Bronchial epithelial cell (primary cell): ENCODE measurements around the gene FSIP1. TPM values are rescaled to one million over a fixed set of nuclear protein-coding genes. Genes with fewer than 3 reads are reported as not detected.
A peak's percentile ranks its signal among the peaks of the same experiment; 100 is the strongest.

Experiments used
- DNase-seq: peaks from one replicate; pipeline ENCODE4 v3.0.0-alpha.2; 2010; ENCODE audit warnings: low read depth
- FAIRE-seq: peaks from 2 replicates; lab custom pipeline; 2011; peaks lifted over from hg19 to GRCh38; lab: Jason Lieb, UNC
- H3K27me3 ChIP-seq: 2 replicates; pipeline ENCODE4 v1.5.1; 2011; ENCODE audit warnings: low read length; ENCODE audit not compliant: control insufficient read depth, insufficient read depth
- H3K36me3 ChIP-seq: 2 replicates; pipeline ENCODE4 v1.5.1; 2011; ENCODE audit warnings: low read length; ENCODE audit not compliant: control insufficient read depth, insufficient read depth
- H3K4me3 ChIP-seq: 2 replicates; pipeline ENCODE4 v1.5.1; 2011; ENCODE audit warnings: mild to moderate bottlenecking, low read depth, low read length, control low read depth
- CTCF ChIP-seq: IDR thresholded peaks from 2 replicates; pipeline ENCODE4 v1.5.1; 2011; ENCODE audit warnings: mild to moderate bottlenecking, moderate library complexity, low read length, control low read depth, inconsistent platforms; ENCODE audit not compliant: insufficient read depth, severe bottlenecking
- total RNA-seq: library from RNA; depleted of rRNA; stranded (reverse); fragments of >200 nt; gene quantifications from 2 replicates; pipeline ENCODE4 v1.2.1, GENCODE V29; 2014

Gene FSIP1
- total RNA-seq, 1 donor from 2014 or later = 9.5 TPM

DNA sequence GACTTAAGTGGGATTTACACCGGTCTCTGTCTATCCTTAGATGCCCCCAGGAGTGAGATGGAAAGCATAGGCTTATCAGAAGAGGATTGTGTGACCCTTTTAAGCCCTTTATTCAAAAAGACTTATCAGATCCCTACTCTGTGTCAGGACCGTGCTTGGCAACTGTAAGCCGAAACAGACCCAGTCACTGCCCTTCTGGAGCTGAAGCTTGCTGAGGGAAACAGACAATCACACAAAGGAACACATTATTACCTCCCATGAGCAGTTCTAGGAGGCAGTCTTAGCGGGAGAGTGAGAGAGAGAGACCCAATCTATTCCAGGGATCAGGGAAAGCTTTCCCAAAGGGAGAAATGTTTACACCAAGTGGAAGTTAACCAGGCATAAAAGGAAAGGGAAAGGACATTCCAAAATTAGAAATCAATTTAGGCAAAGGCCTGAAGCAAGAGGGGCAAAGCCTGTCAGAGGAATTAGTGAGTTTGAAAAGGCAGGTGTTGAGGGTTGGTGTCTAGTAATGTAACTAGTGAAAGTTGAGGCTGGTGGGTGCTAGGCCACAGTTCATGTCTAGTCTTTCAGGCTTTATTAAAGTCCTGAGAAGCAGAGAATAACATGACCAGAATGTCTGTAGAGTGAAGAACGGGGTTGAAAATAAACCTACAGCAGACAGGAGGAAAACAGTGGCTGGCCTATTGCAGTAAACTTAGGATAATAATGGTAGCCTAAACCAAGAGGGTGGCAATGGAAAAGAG, 115.1 kb downstream of the FSIP1 start:
- DNase-seq (no peak), FAIRE-seq (no peak)
- no peak overlapping the region for H3K4me3 ChIP-seq
- H3K27me3 ChIP-seq = no peaks in the 10 kb centered on the region
- no peaks in the 10 kb centered on the region for H3K36me3 ChIP-seq
- no peak for TF ChIP-seq CTCF

DNA sequence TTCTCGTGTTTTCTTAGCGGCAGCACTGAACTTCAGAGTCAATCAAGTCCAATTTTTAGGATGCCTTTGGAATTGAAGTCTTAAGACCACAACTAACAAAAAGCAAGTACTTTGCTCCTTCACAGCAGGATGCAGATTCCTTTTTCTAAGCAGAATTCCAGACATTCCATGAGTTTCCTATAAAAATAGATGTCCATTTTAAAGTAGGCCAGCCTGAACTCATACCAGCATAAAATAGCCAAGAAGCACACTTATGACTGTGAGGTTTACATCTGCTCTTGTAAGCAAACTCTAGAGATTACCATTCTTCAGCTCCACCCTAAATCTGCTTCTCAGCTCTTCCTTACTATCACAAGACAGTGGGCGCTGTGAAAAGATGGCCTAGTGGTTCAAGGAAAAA, 116.0 kb downstream of the FSIP1 start:
- FAIRE-seq (no peak), DNase-seq (no peak)
- Histone ChIP-seq H3K36me3 (no peaks in the 10 kb centered on the region), H3K4me3 (no peak overlapping the region), H3K27me3 (no peaks in the 10 kb centered on the region)
- TF ChIP-seq CTCF = no peak

- no peak for TF ChIP-seq CTCF
- Histone ChIP-seq H3K36me3 (no peaks in the 10 kb centered on the region), H3K4me3 (no peak overlapping the region), H3K27me3 (no peaks in the 10 kb centered on the region)
- FAIRE-seq (no peak), DNase-seq (no peak)
These were observed 116.9 kb downstream of the FSIP1 start for GRCh38 chr15:39665629-39666250.

DNA sequence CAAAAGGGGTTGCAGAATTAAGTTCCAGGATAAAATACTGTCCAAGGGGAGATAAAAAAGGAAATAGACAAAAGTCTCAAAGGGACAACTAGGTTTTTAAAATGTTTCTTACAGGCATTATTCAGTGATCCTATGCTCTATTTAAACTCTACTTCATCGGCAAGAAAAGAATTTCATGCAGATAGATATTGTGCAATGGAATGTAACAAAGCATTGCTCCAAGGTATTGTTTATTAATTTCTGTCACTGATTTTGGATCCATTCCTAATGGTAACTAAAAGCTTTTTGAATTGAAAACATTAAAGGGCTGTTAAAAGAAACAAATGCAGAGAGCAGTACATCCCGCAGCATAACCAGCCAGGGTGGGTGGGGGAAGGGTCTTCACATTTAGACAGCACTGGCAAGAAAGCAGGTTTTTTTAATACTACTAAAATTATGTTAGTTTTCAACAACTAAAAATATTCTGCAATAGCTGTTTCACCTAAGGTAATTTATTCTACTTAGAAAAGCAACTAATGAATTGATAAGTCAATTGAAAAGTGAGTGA, 118.9 kb downstream of the FSIP1 start:
- Histone ChIP-seq H3K4me3 (no peak overlapping the region), H3K36me3 (no peaks in the 10 kb centered on the region), H3K27me3 (no peaks in the 10 kb centered on the region)
- FAIRE-seq = no peak
- DNase-seq = no peak
- TF ChIP-seq CTCF = no peak

- TF ChIP-seq CTCF = no peak
- no peak overlapping the region for H3K4me3 ChIP-seq
- FAIRE-seq (no peak), DNase-seq (peak; percentile 54)
- H3K36me3 ChIP-seq = no peaks in the 10 kb centered on the region
- no peaks in the 10 kb centered on the region for H3K27me3 ChIP-seq
These were observed 120.9 kb downstream of the FSIP1 start for GRCh38 chr15:39661776-39662175.
